NCI-H2029 (cell line): ENCODE measurements around the gene TMEM128.

Experiments used
- DNase-seq: peaks from one replicate; lab custom pipeline; 2025; lab: John Stamatoyannopoulos, UW

TMEM128 gene

GRCh38 chr4:4188557-4188956 is 59.5 kb downstream of the TMEM128 start:
- peak; percentile 85 for DNase-seq
